Left forelimb (tissue), 1 donor: ENCODE results near the gene LOXL4.
"Not testable (repeated sequence)": the region's sequence is repeated elsewhere in the genome, so short reads cannot be mapped to it uniquely, and the experiment has no call there.

Source experiments
- DNase-seq: peaks from one replicate; pipeline ENCODE4 v3.0.0-alpha.2; 2018; ENCODE audit warnings: low spot score

The LOXL4 gene

DNA sequence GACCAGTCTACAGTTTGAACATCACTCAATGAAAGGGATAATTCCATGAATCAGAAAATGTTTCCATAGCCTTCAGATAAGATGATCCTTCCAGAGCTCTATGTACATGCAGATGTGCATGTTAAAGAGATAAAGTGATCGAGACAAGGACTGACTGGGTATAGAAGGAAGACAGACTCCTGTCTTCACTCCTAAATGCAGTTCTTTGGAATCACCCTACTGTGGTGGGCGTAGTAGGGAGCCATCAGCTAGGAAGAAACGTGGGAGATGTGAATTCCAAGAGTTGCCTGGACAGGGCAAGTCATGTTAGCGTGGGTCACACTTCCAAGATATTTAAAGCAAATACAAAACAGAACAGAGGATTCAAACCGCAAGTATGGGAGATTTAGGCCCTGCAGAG is 23.9 kb downstream of the LOXL4 start:
- no peak for DNase-seq

DNA sequence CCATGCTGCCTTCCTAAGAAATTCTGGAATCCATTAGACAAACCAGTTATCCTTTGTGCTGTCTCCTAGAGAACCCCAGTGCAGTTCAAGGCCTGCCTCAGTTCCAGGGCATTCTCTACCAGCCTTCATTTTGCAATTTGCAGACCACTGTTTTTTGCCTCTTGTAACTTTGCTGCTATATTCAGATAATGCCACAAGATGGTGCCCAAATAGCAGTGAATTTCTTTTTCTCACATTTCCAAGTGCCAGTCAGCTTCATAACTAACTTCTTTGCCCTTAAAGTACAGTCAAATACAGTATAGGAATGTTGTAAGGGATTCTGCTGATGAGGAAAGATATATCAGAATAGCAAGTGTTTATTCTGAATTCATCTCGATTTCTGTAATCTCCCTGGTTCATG is 25.2 kb downstream of the LOXL4 start:
- no peak for DNase-seq

DNA sequence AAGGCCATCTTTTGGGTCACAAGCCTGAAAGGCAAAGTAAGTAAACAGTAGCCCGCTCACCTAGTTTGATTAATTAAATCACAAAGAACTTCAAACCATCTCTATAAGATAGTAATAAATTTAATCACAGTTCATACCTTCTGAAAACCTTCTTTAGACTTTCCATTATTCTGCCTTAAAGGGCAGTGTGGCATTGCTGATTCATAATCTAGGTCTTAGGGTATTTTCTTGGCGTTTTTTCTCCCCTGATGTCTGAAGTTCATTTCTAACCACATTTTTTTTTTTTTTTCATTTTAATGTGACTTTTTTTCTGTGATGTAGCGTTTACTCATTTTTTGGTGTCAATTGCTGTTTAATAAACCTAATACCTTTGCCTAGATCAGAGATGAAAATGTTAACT is 27.5 kb downstream of the LOXL4 start:
- no peak for DNase-seq

DNA sequence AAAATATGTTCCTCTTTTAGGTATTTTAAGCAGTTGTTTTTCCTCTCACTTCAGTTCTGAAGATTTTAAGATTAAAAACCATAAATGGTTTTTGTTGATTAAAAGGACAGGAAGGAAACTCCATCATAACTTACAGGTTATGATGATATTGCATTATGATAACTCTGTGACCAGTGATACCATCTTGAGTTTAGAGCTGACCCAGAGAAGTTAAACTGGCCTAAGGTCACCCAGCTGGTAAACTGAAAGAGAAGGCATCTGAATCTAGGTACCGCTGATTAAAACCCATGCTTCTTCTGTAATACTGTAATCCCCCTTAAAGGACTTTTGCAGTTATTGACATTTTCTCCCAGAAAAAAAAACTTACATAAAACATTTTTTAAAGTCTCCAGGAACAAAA is 29.6 kb downstream of the LOXL4 start:
- DNase-seq = no peak

DNA sequence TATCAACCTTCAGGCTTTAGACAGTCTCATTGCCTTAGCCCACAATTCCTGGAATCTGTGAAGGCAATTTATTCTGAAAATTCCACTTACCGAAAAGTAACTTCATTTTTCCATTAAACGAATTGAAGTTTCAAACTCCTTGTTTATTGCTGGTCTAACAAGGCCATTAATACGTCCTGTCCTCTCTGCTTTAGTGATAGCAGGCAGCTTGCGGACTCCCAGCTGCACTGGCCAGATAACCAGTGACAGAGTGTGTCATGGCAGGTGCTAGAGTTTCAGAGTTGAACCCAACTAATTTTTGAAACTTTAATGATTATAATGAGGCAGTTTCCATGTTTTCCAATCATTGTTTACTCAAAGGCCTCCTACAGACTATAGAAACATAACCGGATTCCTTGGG is 31.1 kb downstream of the LOXL4 start:
- no peak for DNase-seq

DNA sequence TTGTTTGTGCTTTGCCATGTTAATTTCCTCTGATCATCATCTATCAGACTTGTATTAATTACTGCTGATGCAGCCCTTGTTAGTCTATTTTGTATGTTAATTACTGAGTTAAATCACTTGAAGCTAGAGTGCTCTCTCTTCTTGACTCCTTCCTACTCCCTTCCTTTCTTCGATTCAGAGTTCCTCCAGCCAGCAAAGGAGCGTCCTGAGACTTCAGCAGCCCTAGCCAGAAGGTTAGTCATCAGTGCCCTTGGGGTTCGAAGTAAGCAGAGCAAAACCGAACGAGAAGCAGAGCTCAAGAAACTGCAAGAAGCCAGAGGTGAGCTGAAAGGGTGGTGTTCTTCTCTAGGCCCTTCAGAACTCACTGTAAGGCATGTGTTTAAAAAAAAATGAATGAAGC is 32.1 kb downstream of the LOXL4 start:
- DNase-seq = no peak

DNA sequence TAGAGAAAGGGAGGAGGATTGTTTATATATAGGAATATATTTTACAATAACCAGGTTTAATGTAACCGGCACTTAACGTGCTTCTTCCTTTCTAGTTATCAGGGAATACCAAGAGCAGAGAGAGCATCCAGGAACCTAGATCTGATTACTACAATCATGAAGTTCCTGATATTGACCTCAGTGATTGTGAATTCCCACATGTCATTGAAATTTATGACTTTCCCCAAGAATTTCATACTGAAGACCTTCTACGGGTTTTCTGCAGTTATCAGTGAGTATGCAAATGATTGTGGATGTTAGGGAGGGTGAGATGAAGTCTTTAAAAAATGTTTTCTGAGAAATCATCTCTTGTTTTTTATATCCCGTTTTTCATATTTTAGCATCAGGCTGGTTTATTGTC is 36.6 kb downstream of the LOXL4 start:
- DNase-seq = no peak

DNA sequence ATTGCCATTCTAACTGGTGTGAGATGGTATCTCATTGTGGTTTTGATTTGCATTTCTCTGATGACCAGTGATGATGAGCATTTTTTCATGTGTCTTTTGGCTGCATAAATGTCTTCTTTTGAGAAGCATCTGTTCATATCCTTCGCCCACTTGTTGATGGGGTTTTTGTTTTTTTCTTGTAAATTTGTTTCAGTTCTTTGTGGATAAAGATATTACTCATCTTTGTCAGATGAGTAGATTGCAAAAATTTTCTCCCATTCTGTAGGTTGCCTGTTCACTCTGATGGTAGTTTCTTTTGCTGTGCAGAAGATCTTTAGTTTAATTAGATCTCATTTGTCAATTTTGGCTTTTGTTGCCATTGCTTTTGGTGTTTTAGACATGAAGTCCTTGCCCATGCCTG is 39.7 kb downstream of the LOXL4 start:
- not testable (repeated sequence) for DNase-seq

DNA sequence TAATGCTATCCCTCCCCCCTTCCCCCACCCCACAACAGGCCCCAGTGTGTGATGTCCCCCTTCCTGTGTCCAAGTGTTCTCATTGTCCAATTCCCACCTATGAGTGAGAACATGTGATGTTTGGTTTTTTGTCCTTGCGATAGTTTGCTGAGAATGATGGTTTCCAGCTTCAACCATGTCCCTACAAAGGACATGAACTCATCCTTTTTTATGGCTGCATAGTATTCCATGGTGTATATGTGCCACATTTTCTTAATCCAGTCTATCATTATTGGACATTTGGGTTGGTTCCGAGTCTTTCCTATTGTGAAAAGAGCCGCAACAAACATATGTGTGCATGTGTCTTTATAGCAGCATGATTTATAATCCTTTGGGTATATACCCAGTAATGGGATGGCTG is 40.3 kb downstream of the LOXL4 start:
- not testable (repeated sequence) for DNase-seq

DNA sequence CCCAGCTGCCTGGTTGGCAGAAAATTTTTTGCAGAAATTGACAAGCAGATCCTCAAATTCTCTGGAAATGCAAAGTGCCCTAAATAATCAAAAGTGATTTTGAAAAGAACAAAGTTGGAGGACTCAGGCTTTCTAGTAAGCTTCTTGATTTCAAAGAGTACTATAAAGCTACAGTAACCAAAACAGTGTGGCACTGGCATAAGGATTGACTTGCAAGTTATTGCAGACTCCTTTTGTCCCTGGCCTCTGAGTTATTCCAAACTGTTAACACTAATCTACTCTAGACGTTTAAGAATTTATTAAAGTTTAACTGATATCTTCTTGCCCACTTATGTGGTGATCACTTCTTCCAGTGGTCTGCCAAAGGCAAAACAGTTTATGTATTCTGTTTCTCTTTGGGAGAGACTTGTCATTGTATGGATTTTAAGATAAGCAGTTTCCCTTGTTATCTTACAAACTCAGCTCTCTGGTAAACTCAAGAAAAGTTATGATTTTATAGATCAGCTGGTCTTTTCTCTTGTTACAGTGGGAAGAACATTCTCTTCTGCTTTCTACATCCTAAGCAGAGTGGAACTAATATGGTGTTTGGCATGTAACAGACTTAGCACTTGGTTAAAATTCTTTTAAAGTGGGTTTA is 41.4 kb downstream of the LOXL4 start:
- DNase-seq = no peak

DNA sequence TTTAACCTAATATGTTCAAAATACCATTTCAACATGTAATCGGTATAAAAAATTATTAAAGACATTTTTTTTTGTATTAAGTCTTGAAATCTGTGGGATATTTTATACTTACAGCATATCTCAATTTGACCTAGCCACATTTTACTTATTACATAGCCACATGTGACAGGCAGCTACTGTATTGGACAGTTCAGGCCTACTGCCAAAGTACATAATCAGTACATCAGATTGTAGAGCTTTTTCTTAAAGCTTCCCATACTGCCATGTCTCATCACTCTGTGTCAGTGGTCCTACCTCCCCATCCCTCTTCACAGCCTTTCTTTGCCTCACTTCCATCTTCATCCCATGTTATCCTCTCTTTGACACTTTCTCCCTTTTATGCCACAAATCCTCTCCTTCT is 43.0 kb downstream of the LOXL4 start:
- DNase-seq = no peak

DNA sequence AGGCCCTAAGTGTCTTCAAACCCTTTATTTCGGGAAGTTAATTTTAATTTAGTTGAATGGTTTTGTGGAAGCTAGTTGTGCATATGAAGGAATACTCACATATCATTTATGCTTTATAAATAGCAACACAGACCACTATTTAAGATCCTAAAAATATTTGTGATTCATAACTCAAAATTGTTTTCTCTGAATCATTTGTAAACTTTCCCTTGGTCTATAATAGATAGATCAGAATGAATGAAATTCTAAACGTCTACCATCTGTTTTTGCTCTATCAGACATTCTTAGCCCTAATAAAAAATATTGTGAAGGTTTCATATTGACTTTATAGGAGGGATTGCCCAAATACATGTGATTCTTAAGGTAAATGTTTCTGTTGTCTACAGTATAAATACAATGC is 43.5 kb downstream of the LOXL4 start:
- no peak for DNase-seq

DNA sequence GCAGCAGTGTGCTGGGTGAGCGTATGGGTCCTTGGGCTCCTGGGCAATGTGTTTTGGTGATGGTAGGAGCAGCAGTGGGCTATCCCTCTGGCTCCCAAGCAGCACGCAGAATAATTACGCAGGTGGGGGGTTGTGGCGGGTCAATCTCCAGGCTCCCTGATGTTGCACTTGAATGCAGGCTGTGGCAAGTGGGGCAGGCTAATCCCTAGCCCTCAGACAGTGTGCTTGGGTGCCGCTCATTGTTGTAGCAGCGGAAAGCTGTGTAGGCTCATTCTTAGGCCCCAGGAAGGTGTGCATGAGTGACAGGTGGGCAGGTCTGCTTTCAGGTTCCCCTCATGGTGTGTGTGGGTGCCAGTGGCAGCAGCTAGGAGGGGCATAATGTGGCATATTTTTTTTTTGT is 44.1 kb downstream of the LOXL4 start:
- no peak for DNase-seq

DNA sequence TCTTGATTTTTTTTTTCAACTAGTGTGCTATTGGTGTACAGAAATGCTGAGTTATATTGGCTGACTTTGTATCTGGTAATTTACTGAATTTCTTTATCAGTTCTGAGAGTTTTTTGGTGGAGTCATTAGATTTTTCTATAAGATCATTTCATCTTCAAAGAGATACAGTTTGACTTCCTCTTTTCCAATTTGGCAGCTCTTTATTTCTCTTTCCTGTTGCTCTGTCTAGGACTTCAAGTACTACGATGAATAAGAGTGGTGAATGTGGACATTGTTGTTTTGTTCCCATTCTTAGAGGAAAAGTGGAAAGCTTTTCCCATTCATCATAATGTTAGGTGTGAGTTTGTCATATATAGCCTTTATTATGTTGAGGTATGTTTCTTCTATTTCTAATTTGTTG is 50.2 kb downstream of the LOXL4 start:
- DNase-seq = no peak

DNA sequence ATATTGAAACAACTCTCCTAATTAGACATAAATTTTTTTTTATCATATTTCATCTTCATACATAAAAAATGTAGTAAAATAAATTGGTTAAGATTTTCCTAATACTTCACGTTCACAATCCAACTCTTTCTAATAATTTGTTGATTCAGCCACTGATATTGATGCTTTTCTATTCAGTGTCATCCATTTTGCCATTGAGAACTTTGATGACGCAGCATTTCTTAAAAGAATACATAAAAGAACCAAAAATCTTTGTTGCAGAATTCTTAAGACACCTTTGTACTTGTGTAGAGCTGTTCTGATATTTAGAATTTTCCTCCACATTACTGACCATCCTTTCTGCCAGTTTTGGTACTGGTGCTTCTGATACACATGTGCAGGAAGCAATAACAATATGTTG is 52.6 kb downstream of the LOXL4 start:
- DNase-seq = no peak

DNA sequence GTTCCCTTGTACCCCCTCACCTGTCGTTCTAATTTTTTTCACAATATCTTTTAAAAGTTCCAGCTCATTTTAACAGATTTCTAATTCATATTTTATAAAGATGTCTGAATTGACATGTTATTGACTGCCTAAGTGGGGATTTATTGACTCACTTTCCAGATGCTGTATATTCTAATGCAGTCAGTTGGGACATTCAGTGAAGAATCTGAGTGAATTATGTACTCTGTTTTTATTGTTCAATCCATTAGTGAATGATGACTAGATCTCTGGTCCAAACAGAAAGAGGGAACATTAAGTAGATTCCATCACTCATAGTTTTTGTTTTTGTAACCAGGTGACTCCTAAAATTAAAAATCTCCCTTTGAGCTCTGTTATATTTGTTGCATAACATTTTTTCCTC is 54.3 kb downstream of the LOXL4 start:
- no peak for DNase-seq

DNA sequence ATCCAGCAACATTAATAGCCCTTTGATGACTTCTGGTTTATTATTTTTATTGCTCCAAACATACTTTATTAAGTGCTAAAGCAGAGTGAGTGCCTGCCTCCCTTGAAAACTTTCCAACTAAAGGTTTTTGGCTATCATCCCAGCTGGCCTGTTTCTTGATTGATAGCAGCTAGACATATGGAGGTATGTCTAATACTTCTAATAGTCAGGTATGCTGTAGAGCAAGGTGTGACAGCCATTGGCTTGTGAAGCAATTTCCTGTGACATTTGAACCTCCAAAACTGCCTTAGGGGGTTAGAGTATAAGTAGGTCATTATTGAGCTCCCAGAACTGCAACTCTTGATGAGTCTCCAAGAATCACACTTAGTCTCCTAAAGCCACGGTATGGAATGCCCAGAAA is 55.8 kb downstream of the LOXL4 start:
- DNase-seq = no peak

DNA sequence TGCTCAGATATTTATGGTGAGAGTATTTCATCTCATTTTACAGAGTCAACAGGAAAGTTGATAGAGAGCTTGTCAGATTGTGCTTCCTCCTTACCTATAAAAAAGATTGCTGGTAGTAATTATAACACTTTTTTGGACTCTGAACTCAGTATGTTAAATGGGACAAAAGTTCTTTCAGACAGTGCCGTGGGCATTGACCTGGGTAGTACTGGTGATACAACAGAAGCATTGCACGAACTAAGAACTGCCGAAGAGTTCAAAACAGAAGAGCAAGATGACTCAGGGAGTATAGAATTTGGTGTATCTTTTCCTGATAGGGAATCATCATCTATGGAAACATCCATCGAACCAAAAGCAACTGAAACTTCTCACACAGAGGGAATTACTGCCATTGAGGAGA is 58.6 kb downstream of the LOXL4 start:
- DNase-seq = no peak

DNA sequence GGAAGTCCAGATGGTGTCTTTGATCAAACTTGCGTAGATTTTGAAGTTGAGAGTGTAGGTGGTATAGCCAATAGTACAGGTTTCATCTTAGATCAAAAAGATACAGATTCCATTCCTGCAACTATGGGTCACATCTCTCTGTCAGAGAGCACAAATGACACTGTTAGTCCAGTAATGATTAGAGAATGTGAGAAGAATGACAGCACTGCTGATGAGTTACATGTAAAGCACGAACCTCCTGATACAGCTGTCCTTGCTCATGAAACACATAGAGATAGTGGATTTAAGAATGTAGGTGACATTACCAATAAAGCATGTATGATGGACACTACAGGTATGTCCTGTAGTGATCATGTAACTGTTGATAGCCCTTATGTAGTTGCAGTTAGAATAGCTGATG is 59.1 kb downstream of the LOXL4 start:
- no peak for DNase-seq

DNA sequence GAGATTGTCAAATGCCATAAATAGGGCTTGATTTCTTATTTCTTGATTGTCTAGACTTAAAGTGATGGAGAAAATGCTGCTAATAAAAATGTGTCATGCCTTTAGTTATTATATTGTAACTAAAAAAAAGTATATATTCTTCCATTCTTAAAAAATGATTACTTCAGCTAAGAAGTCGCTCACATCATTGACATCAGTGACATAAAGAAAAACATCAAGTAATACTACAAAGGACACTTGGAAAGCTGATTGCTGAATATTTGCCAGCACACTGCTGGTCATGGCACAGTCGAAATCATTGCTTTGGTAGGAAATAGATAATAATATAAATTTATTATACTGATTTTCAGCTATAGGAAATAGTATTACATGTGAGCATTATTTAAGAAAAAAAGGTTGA is 62.6 kb downstream of the LOXL4 start:
- DNase-seq = no peak

DNA sequence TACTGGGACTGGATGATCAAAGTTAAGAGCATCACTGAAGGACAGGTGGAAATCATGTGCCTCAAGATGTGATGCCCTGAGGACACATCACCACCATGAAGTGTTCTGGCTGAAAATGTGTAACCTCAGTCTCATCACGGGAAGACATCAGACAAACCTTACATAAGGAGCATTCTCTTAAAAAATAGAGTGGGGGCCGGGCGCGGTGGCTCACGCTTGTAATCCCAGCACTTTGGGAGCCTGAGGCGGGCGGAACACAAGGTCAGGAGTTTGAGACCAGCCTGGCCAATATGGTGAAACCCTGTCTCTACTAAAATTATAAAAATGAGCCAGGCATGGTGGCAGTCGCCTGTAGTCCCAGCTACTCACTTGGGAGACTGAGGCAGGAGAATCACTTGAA is 65.6 kb downstream of the LOXL4 start:
- no peak for DNase-seq

DNA sequence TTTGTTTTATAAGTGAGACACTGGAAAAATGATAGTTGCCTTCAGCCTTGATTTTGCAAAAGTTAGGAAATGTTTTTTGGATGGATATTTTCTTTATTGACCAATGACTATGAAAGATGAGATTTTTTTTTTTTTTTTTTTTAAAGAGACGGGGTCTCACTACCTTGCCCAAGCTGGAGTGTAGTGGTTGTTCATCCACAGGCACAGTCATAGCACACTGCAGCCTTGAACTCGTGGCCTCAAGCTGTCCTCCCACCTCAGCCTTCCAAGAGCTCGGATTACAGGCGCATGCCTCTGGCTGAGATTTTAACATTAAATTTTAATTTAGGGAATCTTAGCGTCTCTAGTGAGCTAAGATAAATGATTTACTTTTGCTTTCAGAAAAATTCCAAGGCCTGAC is 66.2 kb downstream of the LOXL4 start:
- no peak for DNase-seq
